ENCODE measurements around the gene RAP1GAP2. TPM values are rescaled to one million over a fixed set of nuclear protein-coding genes. Genes with fewer than 3 reads are reported as not detected.

Gene RAP1GAP2
- polyA plus RNA-seq, 1 of the 3 experiments (the other 2 are of a cell fraction) = 22.0 TPM

- no peaks in the 10 kb centered on the region for H3K36me3 ChIP-seq (replicated peaks in 1 of 2; ENCODE audit: control insufficient read depth in 1 of 2, insufficient read depth in 2 of 2, low read length in 1 of 2)
- ChIA-PET CTCF (interaction anchor here (4.8 kb wide), 1 partner anchor 13 kb away, joined by 35 read pairs; no protein-coding TSS in a partner anchor), POLR2A (no interaction called here)
- no peaks in the 10 kb centered on the region for H3K9me2 ChIP-seq
- H3K27me3 ChIP-seq (ENCODE audit: insufficient read depth) = no peaks in the 10 kb centered on the region
- no peaks in the 10 kb centered on the region for H4K20me1 ChIP-seq (ENCODE audit: insufficient read depth)
- H3K4me3 ChIP-seq (ENCODE audit: low read depth in 2 of 2, low read length in 1 of 2) = no peak overlapping the region
- no peak overlapping the region for H2AFZ ChIP-seq (ENCODE audit: low read depth)
- no peak for DNase-seq
- no peak overlapping the region for H3K27ac ChIP-seq (ENCODE audit: low read depth in 2 of 2, low read length in 1 of 2)
- no peaks in the 10 kb centered on the region for H3K9me3 ChIP-seq
- TF ChIP-seq USF1 (IDR thresholded peaks at IDR 0.05; ENCODE audit: borderline replicate concordance, low read depth) (no peak), TAF1 (IDR thresholded peaks at IDR 0.05; ENCODE audit: borderline replicate concordance, low read depth, low read length) (no peak), SIN3A (IDR thresholded peaks at IDR 0.05; ENCODE audit: borderline replicate concordance, low read depth, low read length) (no peak), GATA2 (CRISPR knock-in tag; IDR thresholded peaks at IDR 0.05) (peak; percentile 73), YY1 (IDR thresholded peaks at IDR 0.05; ENCODE audit: low read depth) (no peak)
- H3K9ac ChIP-seq = no peak overlapping the region
- H3K79me2 ChIP-seq (ENCODE audit: insufficient read depth) = no peaks in the 10 kb centered on the region
- 68% methylated on average over 3 of the region's 3 CpGs for WGBS (ENCODE audit: low lambda C conversion rate)
- H3K4me2 ChIP-seq = no peak overlapping the region
- H3F3A ChIP-seq (replicated peaks; ENCODE audit: insufficient read depth) = no peaks in the 10 kb centered on the region
- peaks cover 0 to 8% of the 10 kb centered on the region in 2 experiments; a peak in 1 of 4 replicates for H3K4me1 ChIP-seq (ENCODE audit: control insufficient read depth in 1 of 2, insufficient read depth in 2 of 2, low read depth in 1 of 2, low read length in 1 of 2)
Observed at GRCh38 chr17:2789700-2790099, 6.5 kb upstream of the RAP1GAP2 start.

- no peak overlapping the region for H2AFZ ChIP-seq (ENCODE audit: low read depth)
- WGBS (ENCODE audit: low lambda C conversion rate) = 71% methylated on average over 12 of the region's 24 CpGs
- H4K20me1 ChIP-seq (ENCODE audit: insufficient read depth) = no peaks in the 10 kb centered on the region
- H3K27me3 ChIP-seq (ENCODE audit: insufficient read depth) = no peaks in the 10 kb centered on the region
- peaks cover 0 to 13% of the 10 kb centered on the region in 2 experiments; a peak in 1 of 4 replicates for H3K4me1 ChIP-seq (ENCODE audit: control insufficient read depth in 1 of 2, insufficient read depth in 2 of 2, low read depth in 1 of 2, low read length in 1 of 2)
- DNase-seq = no peak
- TF ChIP-seq PBX3 (IDR thresholded peaks at IDR 0.05) = no peak
- no peak for TF ChIP-seq SIN3A (IDR thresholded peaks at IDR 0.05; ENCODE audit: borderline replicate concordance, low read depth, low read length)
- TF ChIP-seq IRF3 (IDR thresholded peaks at IDR 0.05; ENCODE audit: low read depth, low read length) = no peak
- no peak for TF ChIP-seq ELF1 (IDR thresholded peaks at IDR 0.05)
- TF ChIP-seq JUND (IDR thresholded peaks at IDR 0.05) = no peak
- no peak for TF ChIP-seq RCOR1 (IDR thresholded peaks at IDR 0.05; ENCODE audit: low read length)
- no peak for TF ChIP-seq POLR2AphosphoS5 (IDR thresholded peaks at IDR 0.05; ENCODE audit: low read depth, low read length)
- no peak for TF ChIP-seq MXI1 (IDR thresholded peaks at IDR 0.05; ENCODE audit: low read depth, low read length)
- no peak for TF ChIP-seq RFX5 (IDR thresholded peaks at IDR 0.05; ENCODE audit: low read length)
- no peak for TF ChIP-seq CTCF (IDR thresholded peaks at IDR 0.05)
- H3K4me3 ChIP-seq (ENCODE audit: low read depth in 2 of 2, low read length in 1 of 2) = no peak overlapping the region
- H3K9ac ChIP-seq = no peak overlapping the region
- no peaks in the 10 kb centered on the region for H3F3A ChIP-seq (replicated peaks; ENCODE audit: insufficient read depth)
- no peak overlapping the region for H3K4me2 ChIP-seq
- H3K36me3 ChIP-seq (replicated peaks in 1 of 2; ENCODE audit: control insufficient read depth in 1 of 2, insufficient read depth in 2 of 2, low read length in 1 of 2) = no peaks in the 10 kb centered on the region
- no peaks in the 10 kb centered on the region for H3K9me3 ChIP-seq
- ChIA-PET CTCF (no interaction called here), POLR2A (no interaction called here)
- H3K9me2 ChIP-seq = no peaks in the 10 kb centered on the region
- H3K27ac ChIP-seq (ENCODE audit: low read depth in 2 of 2, low read length in 1 of 2) = no peak overlapping the region
- no peaks in the 10 kb centered on the region for H3K79me2 ChIP-seq (ENCODE audit: insufficient read depth)
Observed at GRCh38 chr17:2792366-2793169, 3.7 kb upstream of the RAP1GAP2 start.

Data from SK-N-SH (cell line).